Measurements from ENCODE around the gene CD6. TPM values are rescaled to one million over a fixed set of nuclear protein-coding genes. Genes with fewer than 3 reads are reported as not detected.

Gene CD6
- polyA plus RNA-seq, 1 donor (not counting 4 experiments of a cell fraction or from before 2014, with no cell fraction given), result 0.03 TPM

DNA sequence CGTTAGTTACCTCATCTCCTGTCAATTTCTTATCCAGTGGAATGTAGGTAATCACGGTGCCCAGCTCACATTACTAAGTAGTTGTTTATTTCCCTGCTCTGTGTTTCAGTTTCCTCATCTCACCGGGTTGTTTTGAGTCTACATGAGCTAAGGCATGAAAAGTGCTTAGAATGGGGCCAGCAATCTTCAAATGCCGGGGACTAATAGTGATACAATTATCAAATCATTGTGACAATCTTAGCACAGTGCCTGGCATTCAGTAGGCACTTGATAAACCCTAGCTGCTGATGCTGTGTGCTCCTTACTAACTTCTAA, 77.5 kb downstream of the CD6 start:
- FAIRE-seq (no peak), DNase-seq (ENCODE audit: low read depth, low spot score) (no peak)
- Histone ChIP-seq H3K36me3 (ENCODE audit: control insufficient read depth in 2 of 2, extremely low read depth in 1 of 2, insufficient read depth in 2 of 2, low read length in 2 of 2) (no peaks in the 10 kb centered on the region), H3K79me2 (ENCODE audit: control insufficient read depth, insufficient read depth, low read length) (no peaks in the 10 kb centered on the region), H3K4me3 (ENCODE audit: control insufficient read depth in 2 of 3, extremely low read depth in 1 of 3, insufficient read depth in 2 of 3, low read depth in 1 of 3, low read length in 3 of 3) (no peak overlapping the region), H2AFZ (ENCODE audit: control insufficient read depth, low read length) (no peak overlapping the region), H3K9ac (ENCODE audit: control insufficient read depth, extremely low read depth, insufficient read depth, low read length) (no peak overlapping the region), H3K4me2 (ENCODE audit: control insufficient read depth, extremely low read depth, insufficient read depth, low read depth, low read length) (no peak overlapping the region), H3K27me3 (ENCODE audit: control insufficient read depth, extremely low read depth, insufficient read depth, low read length) (peaks cover 7% of the 10 kb centered on the region), H3K27ac (ENCODE audit: control insufficient read depth, insufficient read depth, low read length) (no peak overlapping the region), H4K20me1 (ENCODE audit: control insufficient read depth, extremely low read depth, insufficient read depth, low read length) (no peaks in the 10 kb centered on the region), H3K9me3 (ENCODE audit: control insufficient read depth, low read depth, low read length) (no peaks in the 10 kb centered on the region), H3K9me1 (ENCODE audit: control insufficient read depth, extremely low read depth, insufficient read depth, low read length) (no peaks in the 10 kb centered on the region), H3K4me1 (ENCODE audit: control insufficient read depth, extremely low read depth, insufficient read depth, low read length) (peaks cover 6% of the 10 kb centered on the region)
- TF ChIP-seq CTCF (optimal IDR thresholded peaks at IDR 0.05 in 1 of 3, IDR thresholded peaks at IDR 0.05 in 1 of 3, conservative IDR thresholded peaks at IDR 0.05 in 1 of 3; ENCODE audit: extremely low read depth in 1 of 3, insufficient read depth in 2 of 3, low read length in 3 of 3) (no peak), EZH2 (IDR thresholded peaks at IDR 0.05; ENCODE audit: low read length) (no peak)
- dilution Hi-C loops (cut with MboI; ENCODE audit: extremely low pct_ligation_motif_present, low sequenced_read_pairs), result no loop called here

DNA sequence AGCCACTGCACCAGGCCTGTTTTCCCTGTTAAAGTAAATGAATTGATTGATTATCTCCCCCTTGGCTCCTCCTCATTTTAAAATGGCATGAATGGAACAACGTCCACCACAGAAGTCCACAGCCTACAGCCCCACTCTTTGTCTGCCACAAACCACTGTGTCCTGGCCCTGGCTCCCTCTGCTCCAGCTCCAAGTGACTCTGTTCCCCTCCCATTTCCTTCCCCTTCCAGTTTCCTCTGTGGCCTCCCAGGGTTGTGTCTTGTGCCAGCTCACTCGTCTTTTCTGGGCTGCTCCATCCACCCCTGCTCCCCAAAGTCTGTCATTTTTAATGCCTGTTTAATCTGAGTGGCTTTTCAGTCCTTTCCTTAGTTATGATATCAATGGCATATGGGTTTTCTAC, 78.4 kb downstream of the CD6 start:
- Histone ChIP-seq H3K27me3 (ENCODE audit: control insufficient read depth, extremely low read depth, insufficient read depth, low read length) (peaks cover 7% of the 10 kb centered on the region), H4K20me1 (ENCODE audit: control insufficient read depth, extremely low read depth, insufficient read depth, low read length) (no peaks in the 10 kb centered on the region), H3K4me1 (ENCODE audit: control insufficient read depth, extremely low read depth, insufficient read depth, low read length) (peaks cover 6% of the 10 kb centered on the region), H3K27ac (ENCODE audit: control insufficient read depth, insufficient read depth, low read length) (no peak overlapping the region), H3K9ac (ENCODE audit: control insufficient read depth, extremely low read depth, insufficient read depth, low read length) (no peak overlapping the region), H3K9me3 (ENCODE audit: control insufficient read depth, low read depth, low read length) (no peaks in the 10 kb centered on the region), H3K79me2 (ENCODE audit: control insufficient read depth, insufficient read depth, low read length) (no peaks in the 10 kb centered on the region), H3K36me3 (ENCODE audit: control insufficient read depth in 2 of 2, extremely low read depth in 1 of 2, insufficient read depth in 2 of 2, low read length in 2 of 2) (no peaks in the 10 kb centered on the region), H3K4me2 (ENCODE audit: control insufficient read depth, extremely low read depth, insufficient read depth, low read depth, low read length) (no peak overlapping the region), H3K4me3 (ENCODE audit: control insufficient read depth in 2 of 3, extremely low read depth in 1 of 3, insufficient read depth in 2 of 3, low read depth in 1 of 3, low read length in 3 of 3) (no peak overlapping the region), H3K9me1 (ENCODE audit: control insufficient read depth, extremely low read depth, insufficient read depth, low read length) (no peaks in the 10 kb centered on the region), H2AFZ (ENCODE audit: control insufficient read depth, low read length) (no peak overlapping the region)
- FAIRE-seq (no peak), DNase-seq (ENCODE audit: low read depth, low spot score) (no peak)
- TF ChIP-seq CTCF (optimal IDR thresholded peaks at IDR 0.05 in 1 of 3, IDR thresholded peaks at IDR 0.05 in 1 of 3, conservative IDR thresholded peaks at IDR 0.05 in 1 of 3; ENCODE audit: extremely low read depth in 1 of 3, insufficient read depth in 2 of 3, low read length in 3 of 3) (no peak), EZH2 (IDR thresholded peaks at IDR 0.05; ENCODE audit: low read length) (no peak)
- dilution Hi-C loops (cut with MboI; ENCODE audit: extremely low pct_ligation_motif_present, low sequenced_read_pairs), result no loop called here

Data from keratinocyte (primary cell).